Activated CD8-positive, alpha-beta memory T cell treated with anti-CD3 and anti-CD28 coated beads, Interleukin-2, amount 50 U/mL, for 4 hours (primary cell): ENCODE results near the gene ZNF782.
"Not testable (repeated sequence)": the region's sequence is repeated elsewhere in the genome, so short reads cannot be mapped to it uniquely, and the experiment has no call there.

Source experiments
- DNase-seq: peaks from one replicate; pipeline ENCODE4 v3.0.0-alpha.2; 2020

The ZNF782 gene

GRCh38 chr9:96852676-96853075 lies 1.6 kb downstream of the ZNF782 start:
- no peak for DNase-seq

GRCh38 chr9:96844040-96844439 lies 10.3 kb downstream of the ZNF782 start:
- DNase-seq, result no peak

GRCh38 chr9:96818533-96818932 lies 35.8 kb downstream of the ZNF782 start:
- no peak for DNase-seq

GRCh38 chr9:96817973-96818372 lies 36.3 kb downstream of the ZNF782 start:
- no peak for DNase-seq

- DNase-seq, result no peak
Measured at GRCh38 chr9:96813607-96814006, 40.7 kb downstream of the ZNF782 start.

GRCh38 chr9:96798959-96799358 lies 55.4 kb downstream of the ZNF782 start:
- not testable (repeated sequence) for DNase-seq

GRCh38 chr9:96784021-96784420 lies 70.3 kb downstream of the ZNF782 start:
- DNase-seq, result no peak

GRCh38 chr9:96782235-96782634 lies 72.1 kb downstream of the ZNF782 start:
- DNase-seq, result no peak

GRCh38 chr9:96781552-96781951 lies 72.8 kb downstream of the ZNF782 start:
- no peak for DNase-seq

GRCh38 chr9:96779089-96779488 lies 75.2 kb downstream of the ZNF782 start:
- DNase-seq, result no peak

- no peak for DNase-seq
Measured at GRCh38 chr9:96777426-96777864, 76.9 kb downstream of the ZNF782 start.

- DNase-seq, result no peak
Measured at GRCh38 chr9:96771124-96771523, 83.2 kb downstream of the ZNF782 start.

GRCh38 chr9:96769989-96770388 lies 84.3 kb downstream of the ZNF782 start:
- DNase-seq, result no peak
